HS-27A (cell line): ENCODE data around the gene AHCYL2.
"Not testable (repeated sequence)": the region's sequence is repeated elsewhere in the genome, so short reads cannot be mapped to it uniquely, and the experiment has no call there.

Experiments used
- DNase-seq: peaks from one replicate; pipeline ENCODE4 v3.0.0-alpha.2; 2012; ENCODE audit warnings: low read depth, missing footprints

Gene AHCYL2

DNA sequence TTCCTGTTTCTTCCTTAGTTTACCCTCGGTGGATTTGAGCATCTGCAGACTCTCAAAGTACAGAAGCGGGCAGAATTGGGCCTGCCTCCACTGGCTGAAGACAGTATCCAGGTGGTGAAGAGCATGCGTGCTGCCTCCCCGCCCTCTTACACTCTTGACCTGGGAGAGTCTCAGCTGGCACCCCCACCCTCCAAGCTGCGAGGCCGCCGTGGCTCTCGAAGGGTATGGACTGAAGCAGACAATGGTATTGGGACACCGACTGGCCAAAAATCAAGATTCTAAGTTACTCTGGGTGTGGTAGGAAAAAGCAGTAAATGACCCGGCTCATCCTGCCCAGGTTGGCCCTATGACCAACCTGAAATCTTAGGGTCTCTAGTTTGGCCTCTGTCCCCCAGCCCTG is 231.6 kb downstream of the AHCYL2 start:
- DNase-seq, result no peak

DNA sequence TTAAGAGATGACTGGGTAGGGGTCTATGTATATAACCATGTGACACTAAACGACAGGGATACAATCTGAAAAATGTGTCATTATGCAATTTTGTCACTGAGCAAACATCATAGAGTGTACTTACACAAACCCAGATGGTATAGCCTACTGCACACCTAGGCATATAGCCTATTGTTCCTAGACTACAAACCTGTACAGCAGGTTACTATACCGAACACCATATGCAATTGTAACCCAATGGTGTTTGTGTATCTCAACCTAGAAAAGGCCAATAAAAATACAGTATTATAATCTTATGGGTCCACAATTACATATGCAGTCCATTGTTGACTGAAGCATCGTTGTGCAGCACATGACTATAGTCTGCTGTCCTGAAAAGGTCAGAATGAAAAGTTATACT is 232.3 kb downstream of the AHCYL2 start:
- no peak for DNase-seq

DNA sequence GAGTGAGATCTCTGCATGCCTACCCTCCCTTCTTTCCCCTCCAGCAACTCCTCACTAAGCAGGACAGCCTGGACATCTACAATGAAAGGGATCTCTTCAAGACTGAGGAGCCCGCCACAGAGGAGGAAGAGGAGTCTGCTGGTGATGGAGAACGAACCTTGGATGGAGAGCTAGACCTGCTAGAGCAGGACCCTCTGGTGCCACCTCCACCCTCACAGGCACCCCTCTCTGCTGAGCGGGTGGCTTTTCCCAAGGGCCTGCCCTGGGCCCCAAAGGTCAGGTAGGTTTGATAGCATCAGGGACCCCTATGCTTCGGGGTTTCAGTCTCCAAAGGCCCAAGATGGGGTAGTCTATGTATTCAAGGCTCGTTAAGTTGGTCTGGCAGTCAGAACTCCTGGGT is 233.3 kb downstream of the AHCYL2 start:
- DNase-seq, result no peak

DNA sequence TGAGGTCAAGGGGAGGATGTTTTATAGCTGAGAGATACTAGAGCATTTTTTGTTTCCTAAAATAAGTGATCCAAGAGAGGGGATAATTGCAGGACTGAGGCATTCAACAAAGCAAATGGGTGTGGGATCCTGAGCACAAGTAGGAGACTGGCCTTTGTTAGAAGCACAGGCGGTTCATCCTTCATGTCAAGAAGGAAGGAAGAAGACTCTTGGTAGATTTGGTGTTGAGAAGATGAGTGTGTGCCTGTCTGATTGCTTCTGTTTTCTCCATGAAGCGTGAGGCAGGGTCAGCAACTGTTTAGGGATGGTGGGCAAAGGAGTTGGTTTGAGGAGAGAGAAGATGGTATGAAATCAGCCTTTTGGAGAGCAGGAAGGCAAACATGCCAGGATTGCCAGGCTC is 237.0 kb downstream of the AHCYL2 start:
- DNase-seq, result no peak

DNA sequence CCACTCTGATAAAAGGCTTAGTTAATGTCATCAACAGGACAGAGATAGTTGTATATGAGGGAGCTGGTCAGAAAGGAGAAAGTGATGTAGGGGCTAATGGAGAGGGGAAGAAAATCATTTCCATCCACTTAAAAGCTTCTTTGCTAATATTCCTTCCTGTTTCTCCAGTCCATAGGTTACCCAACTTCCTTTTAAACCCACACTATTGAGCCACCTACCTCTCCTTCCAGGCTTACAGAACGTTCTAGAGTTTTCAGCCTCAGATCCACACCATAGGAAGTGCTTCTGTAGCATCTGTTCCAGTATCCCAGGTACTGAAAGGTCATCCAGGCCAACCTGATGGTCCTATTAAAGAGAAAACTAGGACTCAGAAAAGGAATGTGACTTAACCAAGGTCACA is 237.6 kb downstream of the AHCYL2 start:
- no peak for DNase-seq

DNA sequence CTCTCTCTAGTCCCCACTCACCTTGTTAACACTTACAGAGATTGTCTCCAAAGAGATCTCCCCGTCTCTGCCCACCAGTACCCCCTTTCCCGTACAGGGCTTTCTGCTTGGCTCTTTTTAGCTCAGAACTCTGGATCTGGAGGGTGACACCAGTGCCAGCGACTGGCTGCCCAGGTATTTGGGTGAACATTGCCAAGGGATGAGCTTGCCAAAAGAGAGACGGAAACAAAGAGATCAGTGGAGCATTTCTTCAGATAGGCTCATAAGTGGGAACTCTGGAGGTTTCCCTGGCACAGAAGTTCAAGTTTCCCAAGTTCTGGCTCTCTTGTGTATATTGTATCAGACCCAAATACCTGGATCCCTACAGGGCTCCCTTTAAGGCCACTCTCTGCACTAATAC is 239.4 kb downstream of the AHCYL2 start:
- DNase-seq, result no peak

DNA sequence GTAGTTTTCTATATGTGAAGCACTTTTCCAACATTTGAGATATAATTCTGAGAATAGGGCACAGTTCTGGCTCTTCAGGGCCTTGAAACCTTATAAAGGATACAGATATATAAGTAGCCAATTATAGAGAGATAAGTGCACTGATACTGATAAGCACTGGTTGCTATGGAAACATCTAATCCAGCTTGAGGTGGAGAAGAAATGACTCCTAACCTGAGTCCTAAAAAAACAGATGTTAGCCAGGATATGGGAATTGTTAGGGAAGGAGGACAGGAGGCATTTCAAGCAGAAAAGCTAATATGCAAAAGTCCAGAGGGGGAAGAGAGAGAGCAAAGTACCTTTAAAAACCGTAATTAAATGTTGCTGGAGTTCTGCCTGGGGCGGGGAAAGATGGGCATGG is 240.2 kb downstream of the AHCYL2 start:
- no peak for DNase-seq

DNA sequence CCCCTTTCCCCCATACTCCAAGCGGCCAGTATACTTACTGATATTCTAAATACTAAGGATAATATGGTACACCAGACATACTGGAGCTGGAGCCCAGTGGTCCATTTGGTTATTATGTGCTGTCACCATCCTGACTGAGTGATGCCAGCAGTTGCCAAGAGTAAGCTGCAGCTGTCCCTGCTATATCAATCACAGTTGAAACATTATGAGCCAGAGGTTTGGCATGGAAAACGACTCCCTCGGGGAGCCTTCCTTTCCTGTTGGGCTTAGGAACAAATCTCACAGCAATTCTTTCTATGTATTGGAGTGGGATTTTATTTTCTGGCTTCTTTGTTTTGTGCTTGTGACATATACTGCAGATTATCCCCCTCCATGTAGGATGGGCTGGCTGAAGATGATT is 242.0 kb downstream of the AHCYL2 start:
- no peak for DNase-seq

DNA sequence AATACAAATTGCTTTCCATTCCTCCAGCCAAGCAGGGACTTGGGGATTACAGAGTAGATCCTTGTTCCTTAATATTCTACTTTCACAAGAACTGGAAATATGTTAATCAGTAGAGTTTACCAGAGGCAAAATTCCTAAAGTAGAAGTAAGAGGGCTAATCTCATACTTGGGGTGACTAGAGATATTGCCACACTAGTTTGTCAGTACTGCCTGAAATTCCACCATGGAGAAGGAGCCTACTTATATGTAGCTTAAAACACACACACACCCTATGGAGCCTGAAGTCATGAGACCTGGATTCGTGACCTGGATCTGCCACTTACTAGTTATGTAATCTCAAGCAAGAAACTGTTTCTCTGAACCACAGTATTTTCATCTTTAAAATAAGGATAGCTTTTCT is 243.3 kb downstream of the AHCYL2 start:
- DNase-seq, result no peak

DNA sequence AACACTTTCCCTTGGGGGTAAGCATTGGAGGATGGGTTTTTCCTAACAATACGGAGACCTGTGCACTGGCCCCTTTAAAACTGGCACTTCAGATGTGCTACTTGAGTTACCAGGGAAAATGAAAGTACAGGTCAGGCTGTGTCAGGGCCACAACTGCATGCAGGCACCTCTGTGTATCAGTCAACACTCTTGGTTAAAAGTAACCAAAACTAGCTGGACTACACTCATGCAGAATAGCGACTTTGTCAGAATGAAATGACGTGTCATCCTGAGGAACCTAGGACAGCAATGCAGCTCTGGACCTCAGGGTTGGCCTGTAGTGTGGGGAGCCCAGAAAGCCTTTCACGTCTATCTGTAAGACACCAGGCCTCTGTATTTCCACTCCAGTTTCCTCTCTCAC is 243.7 kb downstream of the AHCYL2 start:
- no peak for DNase-seq

DNA sequence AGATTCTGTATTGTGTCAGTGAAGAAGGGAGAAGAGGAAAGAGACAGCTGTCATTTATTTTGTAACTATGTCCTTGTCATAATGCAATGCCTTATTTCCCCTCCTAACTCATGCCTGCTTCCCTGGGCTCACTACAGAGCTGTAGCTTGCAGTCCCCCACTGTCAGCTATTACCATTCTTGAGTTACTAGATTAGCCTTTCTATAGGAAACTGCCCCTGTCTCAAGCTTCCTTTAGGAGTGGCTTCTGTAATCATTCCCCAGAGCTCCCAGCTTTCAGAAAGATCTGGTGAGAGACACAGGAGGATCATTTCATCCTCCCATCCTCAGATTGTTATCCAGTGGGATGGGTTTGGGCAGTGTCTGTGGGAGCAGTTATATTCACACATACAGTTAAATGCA is 245.1 kb downstream of the AHCYL2 start:
- DNase-seq, result no peak

DNA sequence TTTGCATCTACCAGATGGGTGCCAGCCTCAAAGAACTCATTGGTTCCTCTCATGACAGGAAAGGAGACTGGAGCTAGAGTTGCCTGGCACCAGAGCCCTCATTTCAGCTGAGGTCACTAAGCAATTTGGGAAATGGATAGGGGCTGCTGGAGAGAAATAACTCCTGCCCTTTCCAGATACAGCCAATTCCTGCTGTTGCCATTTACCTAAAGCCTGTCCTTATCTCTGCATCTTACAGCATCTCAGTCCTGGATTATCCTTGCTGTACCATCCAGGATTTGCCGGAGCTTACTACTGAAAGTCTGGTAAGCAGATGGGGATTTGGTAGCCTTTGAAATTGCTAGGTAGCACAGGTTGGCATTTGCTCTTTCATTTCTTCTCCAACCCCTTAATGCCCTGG is 245.6 kb downstream of the AHCYL2 start:
- no peak for DNase-seq

DNA sequence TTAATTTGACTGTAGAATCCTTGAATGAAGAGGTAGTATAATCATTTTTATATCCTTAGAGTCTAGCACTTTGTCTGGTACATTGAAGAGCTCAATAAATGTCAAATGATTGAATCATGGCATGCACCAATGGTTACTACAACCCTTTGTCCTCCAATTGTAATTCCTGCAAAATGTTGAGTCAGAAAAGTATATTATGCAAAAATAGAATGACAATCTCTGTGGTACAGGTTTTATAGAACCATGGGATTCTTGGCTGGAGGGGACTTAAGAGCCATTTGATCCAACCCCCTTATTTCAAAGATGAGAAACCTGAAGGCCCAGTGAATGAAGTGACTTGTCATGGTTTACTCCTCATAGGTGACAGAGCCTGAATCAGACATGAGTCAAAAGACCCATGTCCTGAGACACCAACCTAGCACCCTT is 246.6 kb downstream of the AHCYL2 start:
- DNase-seq, result no peak

DNA sequence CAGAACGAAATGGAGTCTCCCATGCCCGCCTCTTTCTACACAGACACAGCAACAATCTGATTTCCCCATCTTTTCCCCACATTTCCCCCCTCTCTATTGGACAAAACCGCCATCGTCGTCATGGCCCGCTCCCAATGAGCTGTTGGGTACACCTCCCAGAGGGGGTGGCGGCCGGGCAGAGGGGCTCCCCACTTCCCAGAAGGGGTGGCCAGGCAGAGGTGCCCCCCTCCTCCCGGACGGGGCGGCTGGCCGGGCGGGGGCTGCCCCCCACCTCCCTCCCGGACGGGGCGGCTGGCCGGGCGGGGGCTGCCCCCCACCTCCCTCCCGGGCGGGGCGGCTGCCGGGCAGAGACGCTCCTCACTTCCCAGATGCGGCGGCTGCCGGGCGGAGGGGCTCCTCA is 251.1 kb downstream of the AHCYL2 start:
- not testable (repeated sequence) for DNase-seq

DNA sequence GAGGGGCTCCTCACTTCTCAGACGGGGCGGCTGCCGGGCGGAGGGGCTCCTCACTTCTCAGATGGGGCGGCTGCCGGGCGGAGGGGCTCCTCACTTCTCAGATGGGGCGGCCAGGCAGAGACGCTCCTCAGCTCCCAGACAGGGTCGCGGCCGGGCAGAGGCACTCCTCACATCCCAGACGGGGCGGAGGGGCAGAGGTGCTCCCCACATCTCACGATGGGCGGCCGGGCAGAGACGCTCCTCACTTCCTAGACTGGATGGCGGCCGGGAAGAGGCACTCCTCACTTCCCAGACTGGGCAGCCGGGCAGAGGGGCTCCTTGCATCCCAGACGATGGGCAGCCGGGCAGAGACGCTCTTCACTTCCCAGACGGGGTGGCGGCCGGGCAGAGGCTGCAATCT is 251.6 kb downstream of the AHCYL2 start:
- not testable (repeated sequence) for DNase-seq
